Pancreas (tissue), 10 donors: ENCODE results near the gene TMEM217. TPM values are rescaled to one million over a fixed set of nuclear protein-coding genes. Genes with fewer than 3 reads are reported as not detected.

Experiments
- ATAC-seq, 4 donors: fragments of 200-7000 bp; cut with Tn5 transposase; one replicate each; pipeline versions ENCODE4 v1.8.0 to v1.9.1; 2020; ENCODE audit warnings: mild to moderate bottlenecking in 4 of 4, moderate library complexity in 4 of 4
- DNase-seq, 6 donors: peaks; one replicate each; pipeline ENCODE4 v3.0.0-alpha.2; 2020
- FAIRE-seq: peaks from 2 replicates; lab custom pipeline; 2012; peaks lifted over from hg19 to GRCh38; lab: Jason Lieb, UNC
- H3K27ac ChIP-seq, 4 donors: fragments of 200-600 bp; sonication (generic); 1 replicate in 3 of 4; 2 replicates in 1 of 4; pipeline versions ENCODE4 v1.5.0 to v1.8.0; 2020
- H3K27me3 ChIP-seq, 4 donors: fragments of 200-600 bp; one replicate each; pipeline ENCODE4 v1.8.0; 2021
- H3K36me3 ChIP-seq, 3 donors: fragments of 200-600 bp; sonication (generic) in 1 of 3; one replicate each; pipeline versions ENCODE4 v1.5.0 to v1.8.0; 2020 to 2021
- H3K4me1 ChIP-seq, 3 donors: fragments of 200-600 bp; one replicate each; pipeline ENCODE4 v1.8.0; 2021
- H3K4me3 ChIP-seq, 4 donors: fragments of 200-600 bp; sonication (generic) in 2 of 4; one replicate each; pipeline versions ENCODE4 v1.5.0 to v1.8.0; 2020 to 2021
- H3K9me3 ChIP-seq, 4 donors: fragments of 200-600 bp; one replicate each; pipeline ENCODE4 v1.8.0; 2021
- CTCF ChIP-seq, 4 donors: fragments of 200-600 bp; sonication (generic) in 3 of 4; IDR thresholded peaks; one replicate each; pipeline versions ENCODE4 v1.5.0 to v1.8.0; 2021; ENCODE audit warnings: antibody characterized with exemption in 4 of 4
- WGBS, 2 donors: extraction: QIAGEN DNeasy Blood & Tissue Kit; methylation state at CpG; one replicate each; pipeline ENCODE4 v1.1.7; 2013; 5-methylcytosine and 5-hydroxymethylcytosine counted together
- intact Hi-C, 3 donors: fragments of 100-400 bp; cut with DNase I; formaldehyde crosslinking; loops; one replicate each; pipeline versions ENCODE4 v1.11.1 to v1.14.2; 2022
- polyA plus RNA-seq, 2 donors: library from polyadenylated mRNA; stranded (reverse); fragments of 200-250 nt; gene quantifications; one replicate each; pipeline ENCODE4 v1.2.3, GENCODE V29; 2013
- total RNA-seq, 6 donors: library from RNA; stranded (reverse); fragmentation: NEBNext Ultra II Directional in 4 of 6; extraction: Animal tissue kit (Norgen Biotek cat#: 25700) in 4 of 6; gene quantifications; one replicate each; pipeline versions ENCODE4 v1.2.1 to v1.2.4, GENCODE V29; 2021 to 2023
- donor health status: healthy with polysubstance abuse.
- donor health status: DM: no; HTN: no; CAD: no; lungs with moderate emphysema.
- donor health status: DM: no; HTN: no; CAD: no.
- donor health status: control.
- donor health status: control.
- donor health status: Bipolar disorder and iron deficiency.
- donor health status: DM: yes; HTN: yes; CAD: no.
- donor health status: DM: no; HTN: no; CAD: no.
- donor health status: DM: no; HTN: no; CAD: no.
- donor health status: DM: yes; HTN: yes; CAD: no.

Gene TMEM217
- total and polyA plus RNA-seq, 8 donors, result 0.19 to 2.1 (median 1.3) TPM

DNA sequence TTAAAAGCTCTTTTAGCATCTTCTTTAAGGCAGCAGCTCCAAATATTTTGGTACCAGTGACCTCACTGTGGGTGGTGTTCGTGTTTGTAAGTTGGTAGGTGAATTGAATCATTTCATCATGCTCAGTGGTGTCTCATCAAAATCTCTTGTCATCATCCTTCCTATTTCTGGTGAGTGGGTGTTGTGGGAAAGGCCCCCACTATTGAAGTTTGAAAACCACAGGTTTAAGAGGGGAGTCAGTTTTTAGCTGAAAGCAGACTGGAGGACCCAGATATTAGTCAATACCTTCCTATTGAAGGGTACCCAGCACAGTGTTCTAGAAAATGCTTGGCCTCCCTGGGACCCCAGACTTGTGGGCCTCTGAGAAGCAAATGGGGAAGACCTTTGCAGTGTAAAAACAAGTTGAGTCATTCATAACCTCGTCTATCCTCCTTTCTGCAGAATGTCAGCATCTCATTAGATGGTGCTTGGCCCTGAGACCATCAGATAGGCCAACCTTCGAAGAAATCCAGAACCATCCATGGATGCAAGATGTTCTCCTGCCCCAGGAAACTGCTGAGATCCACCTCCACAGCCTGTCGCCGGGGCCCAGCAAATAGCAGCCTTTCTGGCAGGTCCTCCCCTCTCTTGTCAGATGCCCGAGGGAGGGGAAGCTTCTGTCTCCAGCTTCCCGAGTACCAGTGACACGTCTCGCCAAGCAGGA is 84.3 kb downstream of the TMEM217 start:
- ATAC-seq (no peak), DNase-seq (no peak), FAIRE-seq (no peak)
- H3K27ac ChIP-seq, result no peak overlapping the region
- H3K4me1 ChIP-seq, result peaks cover 0 to 13% (median 9%) of the 10 kb centered on the region in 3 donors
- intact Hi-C loops, result loop anchor here in 2 of 3 donors (5.0 to 10.0 kb wide), 3 partner anchors 121 to 149 kb away; no protein-coding TSS in a partner anchor
- H3K27me3 ChIP-seq, result no peaks in the 10 kb centered on the region
- H3K4me3 ChIP-seq, result peak overlapping the region in 1 of 4 donors; percentile 97
- WGBS, 2 donors, result 77 to 81% methylated on average over 9 of the region's 9 CpGs
- H3K9me3 ChIP-seq, result no peaks in the 10 kb centered on the region
- peaks cover 0 to 29% (median 15%) of the 10 kb centered on the region in 3 donors for H3K36me3 ChIP-seq
- no peak for TF ChIP-seq CTCF (IDR thresholded peaks at IDR 0.05)

- no peak for ATAC-seq
- Histone ChIP-seq H3K9me3 (no peaks in the 10 kb centered on the region), H3K27ac (no peak overlapping the region), H3K4me3 (peak overlapping the region in 1 of 4 donors; percentile 97), H3K27me3 (no peaks in the 10 kb centered on the region), H3K4me1 (peaks cover 0 to 13% (median 9%) of the 10 kb centered on the region in 3 donors), H3K36me3 (peaks cover 0 to 29% (median 15%) of the 10 kb centered on the region in 3 donors)
- WGBS, 2 donors, result 83 to 87% methylated on average over 7 of the region's 7 CpGs
- intact Hi-C loops, result loop anchor here in 2 of 3 donors (5.0 to 10.0 kb wide), 3 partner anchors 121 to 148 kb away; no protein-coding TSS in a partner anchor
- FAIRE-seq, result no peak
- DNase-seq, result no peak
- TF ChIP-seq CTCF (IDR thresholded peaks at IDR 0.05), result no peak
These were observed 84.9 kb downstream of the TMEM217 start for GRCh38 chr6:37172912-37173492.

- intact Hi-C loops, result loop anchor here in 2 of 3 donors (2.0 to 10.0 kb wide), 4 partner anchors 120 to 147 kb away; no protein-coding TSS in a partner anchor
- H3K4me3 ChIP-seq, result peak overlapping the region; percentile 81 to 98 (median 96)
- DNase-seq (peak; percentile 83 to 95 (median 86)), ATAC-seq (peak; percentile 23 to 55 (median 46)), FAIRE-seq (peak; percentile 37)
- peak overlapping the region; percentile 9 to 87 (median 78) for H3K27ac ChIP-seq
- no peaks in the 10 kb centered on the region for H3K9me3 ChIP-seq
- peaks cover 0 to 29% (median 15%) of the 10 kb centered on the region in 3 donors for H3K36me3 ChIP-seq
- H3K27me3 ChIP-seq, result no peaks in the 10 kb centered on the region
- peak; percentile 66 to 90 (median 82) for TF ChIP-seq CTCF (IDR thresholded peaks at IDR 0.05)
- peaks cover 0 to 13% (median 9%) of the 10 kb centered on the region in 3 donors for H3K4me1 ChIP-seq
- 10% methylated on average over 17 of the region's 17 CpGs for WGBS, 2 donors
These were observed 85.8 kb downstream of the TMEM217 start for GRCh38 chr6:37171970-37172812.

- FAIRE-seq (no peak), ATAC-seq (peak; percentile 1 to 29 (median 8)), DNase-seq (peak; percentile 43 to 84 (median 63))
- Histone ChIP-seq H3K4me3 (peak overlapping the region; percentile 81 to 98 (median 96)), H3K27me3 (no peaks in the 10 kb centered on the region), H3K9me3 (no peaks in the 10 kb centered on the region), H3K4me1 (peaks cover 0 to 13% (median 9%) of the 10 kb centered on the region in 3 donors), H3K36me3 (peaks cover 0 to 29% (median 15%) of the 10 kb centered on the region in 3 donors), H3K27ac (peak overlapping the region; percentile 9 to 87 (median 78))
- no peak for TF ChIP-seq CTCF (IDR thresholded peaks at IDR 0.05)
- WGBS, 2 donors, result 1 to 3% methylated on average over 45 of the region's 45 CpGs
- intact Hi-C loops, result loop anchor here in 2 of 3 donors (2.0 to 10.0 kb wide), 4 partner anchors 119 to 147 kb away; no protein-coding TSS in a partner anchor
These were observed 86.6 kb downstream of the TMEM217 start for GRCh38 chr6:37171201-37171969.
